PC-3 (cell line): ENCODE data around the gene NR5A1. TPM values are rescaled to one million over a fixed set of nuclear protein-coding genes. Genes with fewer than 3 reads are reported as not detected.

Experiments used
- ATAC-seq: fragments of 200-7000 bp; cut with Tn5 transposase; 2 replicates; pipeline ENCODE4 v1.9.1; 2020; ENCODE audit warnings: mild to moderate bottlenecking, moderate library complexity
- BruUV-seq: library from RNA; stranded (reverse); fragments of 400-500 nt; replicated peaks from 2 replicates; lab custom pipeline; 2021; lab: Mats Ljungman, UMichigan
- CTCF ChIA-PET: fragments of 300-600 bp; sonication (Branson Sonifier 250); formaldehyde crosslinking; loops from one replicate; lab custom pipeline; 2022; ENCODE audit warnings: antibody characterized with exemption; lab: Charles Lee
- POLR2A ChIA-PET: fragments of 300-600 bp; sonication (Branson Sonifier 250); formaldehyde crosslinking; loops from one replicate; lab custom pipeline; 2022; ENCODE audit warnings: antibody characterized with exemption; ENCODE audit not compliant: unreplicated experiment; lab: Charles Lee
- DNase-seq: peaks from one replicate; pipeline ENCODE4 v3.0.0-alpha.2; 2015
- H2AFZ ChIP-seq: fragments of 300-600 bp; sonication (generic); 2 replicates; pipeline ENCODE4 v1.6.0; 2016; ENCODE audit warnings: antibody characterized with exemption, low read length
- H3F3A ChIP-seq: fragments of 300-600 bp; sonication (generic); one replicate; pipeline ENCODE4 v1.6.0; 2017; ENCODE audit warnings: antibody characterized with exemption, low read length, control low read depth, mild to moderate bottlenecking; ENCODE audit not compliant: unreplicated experiment
- H3K27ac ChIP-seq: fragments of 300-600 bp; sonication (generic); 2 replicates; pipeline ENCODE4 v1.5.1; 2016; ENCODE audit warnings: mild to moderate bottlenecking, low read length
- H3K27me3 ChIP-seq: fragments of 300-600 bp; sonication (generic); 2 replicates; pipeline ENCODE4 v1.6.1; 2016; ENCODE audit warnings: low read length, mixed read lengths
- H3K36me3 ChIP-seq: fragments of 300-600 bp; sonication (generic); 2 replicates; pipeline ENCODE4 v1.6.1; 2016; ENCODE audit warnings: low read depth, mixed run types, low read length, mixed read lengths
- H3K4me1 ChIP-seq: fragments of 300-600 bp; sonication (generic); 2 replicates; pipeline ENCODE4 v1.5.1; 2016; ENCODE audit warnings: low read length; ENCODE audit not compliant: insufficient read depth
- H3K4me2 ChIP-seq: fragments of 300-600 bp; sonication (generic); 2 replicates; pipeline ENCODE4 v1.6.0; 2016; ENCODE audit warnings: low read length
- H3K4me3 ChIP-seq: fragments of 300-600 bp; sonication (generic); 2 replicates; pipeline ENCODE4 v1.5.1; 2016; ENCODE audit warnings: mild to moderate bottlenecking, low read length, mixed read lengths
- H3K79me2 ChIP-seq: fragments of 300-600 bp; sonication (generic); 2 replicates; pipeline ENCODE4 v1.6.1; 2017; ENCODE audit warnings: low read length, mixed read lengths
- H3K9ac ChIP-seq: fragments of 300-600 bp; sonication (generic); 2 replicates; pipeline ENCODE4 v1.6.0; 2016; ENCODE audit warnings: mild to moderate bottlenecking, low read length
- H3K9me2 ChIP-seq: fragments of 300-600 bp; sonication (generic); replicated peaks from 2 replicates; pipeline ENCODE4 v1.6.1; 2016; ENCODE audit warnings: mixed run types, low read length, mixed read lengths
- H3K9me3 ChIP-seq: fragments of 300-600 bp; sonication (generic); 2 replicates; pipeline ENCODE4 v1.6.1; 2016; ENCODE audit warnings: low read length, mixed read lengths
- H4K20me1 ChIP-seq: fragments of 300-600 bp; sonication (generic); 2 replicates; pipeline ENCODE4 v1.6.1; 2016; ENCODE audit warnings: low read length, mixed read lengths
- CTCF ChIP-seq: fragments of 300-600 bp; sonication (generic); conservative IDR thresholded peaks from 2 replicates; pipeline ENCODE4 v1.5.1; 2017; ENCODE audit warnings: antibody characterized with exemption, low read depth, mild to moderate bottlenecking, low read length
- EZH2 ChIP-seq: fragments of 300-600 bp; sonication (generic); IDR thresholded peaks from one replicate; pipeline ENCODE4 v1.6.1; 2017; ENCODE audit warnings: antibody characterized with exemption, mild to moderate bottlenecking, low read length; ENCODE audit not compliant: unreplicated experiment
- EZH2phosphoT487 ChIP-seq: fragments of 300-600 bp; sonication (generic); IDR thresholded peaks from 2 replicates; pipeline ENCODE4 v1.6.1; 2018; ENCODE audit warnings: mild to moderate bottlenecking, antibody characterized with exemption, low read length, borderline replicate concordance
- intact Hi-C: fragments of 100-400 bp; cut with micrococcal nuclease; formaldehyde crosslinking; loops from 2 replicates; pipeline ENCODE4 v1.9.0; 2023
- total RNA-seq: library from RNA; depleted of rRNA; stranded (reverse); fragments of >200 nt; gene quantifications from 2 replicates; pipeline ENCODE4 v1.2.3, GENCODE V29; 2014

NR5A1 gene
- total RNA-seq, 1 experiment from 2014 or later: not detected

- Histone ChIP-seq H4K20me1 (no peaks in the 10 kb centered on the region), H3F3A (no peaks in the 10 kb centered on the region), H3K27ac (no peak overlapping the region), H3K9me3 (no peaks in the 10 kb centered on the region), H3K4me3 (no peak overlapping the region), H3K9ac (no peak overlapping the region), H3K4me1 (no peaks in the 10 kb centered on the region), H3K36me3 (no peaks in the 10 kb centered on the region), H3K27me3 (no peaks in the 10 kb centered on the region), H3K4me2 (no peak overlapping the region), H3K9me2 (no peaks in the 10 kb centered on the region), H3K79me2 (no peaks in the 10 kb centered on the region), H2AFZ (no peak overlapping the region)
- ATAC-seq (no peak), DNase-seq (no peak)
- ChIA-PET CTCF (no interaction called here), POLR2A (no interaction called here)
- intact Hi-C loops: no loop called here
- BruUV-seq: no TSS peak
- TF ChIP-seq EZH2phosphoT487 (no peak), CTCF (no peak), EZH2 (no peak)
These were observed 8.0 kb downstream of the NR5A1 start for GRCh38 chr9:124499216-124499615.

GRCh38 chr9:124498499-124499146 is 8.6 kb downstream of the NR5A1 start:
- TF ChIP-seq EZH2phosphoT487 (no peak), EZH2 (no peak), CTCF (no peak)
- Histone ChIP-seq H3K79me2 (no peaks in the 10 kb centered on the region), H2AFZ (no peak overlapping the region), H3K36me3 (no peaks in the 10 kb centered on the region), H3K27me3 (no peaks in the 10 kb centered on the region), H3K4me3 (no peak overlapping the region), H3K4me1 (no peaks in the 10 kb centered on the region), H3F3A (no peaks in the 10 kb centered on the region), H3K27ac (no peak overlapping the region), H4K20me1 (no peaks in the 10 kb centered on the region), H3K9me3 (no peaks in the 10 kb centered on the region), H3K9me2 (no peaks in the 10 kb centered on the region), H3K4me2 (no peak overlapping the region), H3K9ac (no peak overlapping the region)
- POLR2A ChIA-PET: no interaction called here
- no TSS peak for BruUV-seq
- ATAC-seq (no peak), DNase-seq (no peak)
- CTCF ChIA-PET: no interaction called here
- intact Hi-C loops: no loop called here

DNA sequence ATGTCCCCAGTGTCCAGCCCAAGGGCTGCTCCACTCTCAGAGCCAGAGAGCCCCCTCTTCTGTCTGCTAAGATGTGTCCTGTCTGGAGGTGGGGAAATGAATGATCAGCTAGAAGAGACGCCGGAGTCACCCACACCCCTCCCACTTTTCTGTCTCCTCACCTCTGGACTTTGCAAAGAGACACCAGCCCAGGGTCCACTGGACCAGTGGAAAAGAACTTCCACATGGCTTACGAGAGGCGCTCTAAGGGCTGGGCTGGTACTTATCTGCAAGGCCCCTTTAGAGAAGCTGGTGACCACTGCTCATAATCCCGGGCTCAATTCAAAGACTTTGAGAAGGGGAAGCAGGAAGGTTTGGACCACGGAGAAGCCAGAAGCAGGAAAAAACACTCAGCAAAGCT is 9.2 kb downstream of the NR5A1 start:
- Histone ChIP-seq H3K36me3 (no peaks in the 10 kb centered on the region), H3K27me3 (no peaks in the 10 kb centered on the region), H3K4me2 (no peak overlapping the region), H3K27ac (no peak overlapping the region), H3F3A (no peaks in the 10 kb centered on the region), H3K9ac (no peak overlapping the region), H3K4me3 (no peak overlapping the region), H3K79me2 (no peaks in the 10 kb centered on the region), H3K4me1 (no peaks in the 10 kb centered on the region), H3K9me2 (no peaks in the 10 kb centered on the region), H3K9me3 (no peaks in the 10 kb centered on the region), H4K20me1 (no peaks in the 10 kb centered on the region), H2AFZ (no peak overlapping the region)
- intact Hi-C loops: no loop called here
- no peak for TF ChIP-seq CTCF
- no peak for TF ChIP-seq EZH2phosphoT487
- TF ChIP-seq EZH2: no peak
- no TSS peak for BruUV-seq
- ATAC-seq (no peak), DNase-seq (no peak)
- CTCF ChIA-PET: no interaction called here
- POLR2A ChIA-PET: no interaction called here
